K562 (cell line): Measurements from ENCODE around the gene VPS35L. TPM values are rescaled to one million over a fixed set of nuclear protein-coding genes. Genes with fewer than 3 reads are reported as not detected.

Experiments used
- ESRRA ChIP-seq: fragments of 450-650 bp; IDR thresholded peaks from 2 replicates; pipeline ENCODE4 v1.6.1; 2014; ENCODE audit warnings: low read depth, mild to moderate bottlenecking, moderate library complexity, borderline replicate concordance
- ILF3 ChIP-seq: fragments of 450-650 bp; IDR thresholded peaks from 2 replicates; pipeline ENCODE4 v1.6.1; 2018; ENCODE audit warnings: antibody characterized with exemption, mild to moderate bottlenecking, moderate library complexity, borderline replicate concordance
- NFRKB ChIP-seq: fragments of 450-650 bp; IDR thresholded peaks from 2 replicates; pipeline ENCODE4 v1.6.1; 2016; ENCODE audit warnings: low read depth
- NONO ChIP-seq, 2 experiments: fragments of 200-400 bp in 1 of 2; fragments of 450-650 bp in 1 of 2; formaldehyde crosslinking in 1 of 2; IDR thresholded peaks; 2 replicates each; pipeline ENCODE4 v1.6.1; 2017; ENCODE audit warnings: low read depth in 2 of 2, mild to moderate bottlenecking in 2 of 2, moderate library complexity in 2 of 2, low read length in 1 of 2
- NR4A1 ChIP-seq, 2 experiments: fragments of 250-450 bp in 1 of 2; fragments of 450-650 bp in 1 of 2; sonication (Bioruptor Pico) in 1 of 2; IDR thresholded peaks; 2 replicates each; pipeline versions ENCODE4 v1.4.0 to v1.6.1; 2016 to 2020; ENCODE audit warnings: mild to moderate bottlenecking in 2 of 2, missing compliant biosample characterization in 1 of 2, missing genetic modification characterization in 1 of 2, moderate library complexity in 1 of 2
- PHF8 ChIP-seq: fragments of 200-600 bp; sonication (generic); IDR thresholded peaks from 2 replicates; pipeline ENCODE4 v1.6.1; 2012; ENCODE audit warnings: mixed run types, mild to moderate bottlenecking, inconsistent platforms, low read length, moderate library complexity, borderline replicate concordance
- POU5F1 ChIP-seq: fragments of 150-350 bp; IDR thresholded peaks from 2 replicates; pipeline ENCODE4 v1.6.1; 2014; ENCODE audit warnings: borderline replicate concordance, low read length, low read depth, mild to moderate bottlenecking; ENCODE audit not compliant: partially characterized antibody
- SIX5 ChIP-seq, 2 experiments: IDR thresholded peaks; 2 replicates each; pipeline ENCODE4 v1.6.1; 2011; ENCODE audit warnings: low read length in 2 of 2, borderline replicate concordance in 1 of 2, low read depth in 1 of 2, mild to moderate bottlenecking in 1 of 2, moderate library complexity in 1 of 2; ENCODE audit not compliant: insufficient read depth in 1 of 2
- YY1 ChIP-seq, 3 experiments: IDR thresholded peaks; 2 replicates each; pipeline ENCODE4 v1.6.1; 2011; ENCODE audit warnings: low read length in 2 of 3, mild to moderate bottlenecking in 2 of 3, moderate library complexity in 2 of 3, borderline replicate concordance in 1 of 3, control low read depth in 1 of 3, low read depth in 1 of 3; ENCODE audit not compliant: insufficient read depth in 3 of 3, insufficient replicate concordance in 2 of 3, control insufficient read depth in 1 of 3, insufficient read length in 1 of 3; ENCODE audit errors: extremely low read depth in 1 of 3
- ZNF311 ChIP-seq: fragments of 250-450 bp; sonication (Bioruptor Pico); IDR thresholded peaks from 2 replicates; pipeline ENCODE4 v1.4.0; 2020; ENCODE audit warnings: mild to moderate bottlenecking, moderate library complexity
- ZNF639 ChIP-seq, 2 experiments: fragments of 200-800 bp in 1 of 2; sonication (Bioruptor generic) in 1 of 2; sonication (generic) in 1 of 2; formaldehyde crosslinking in 1 of 2; IDR thresholded peaks in 1 of 2; conservative IDR thresholded peaks in 1 of 2; 2 replicates each; pipeline versions ENCODE4 v1.5.0 to v1.6.1; 2016 to 2020; ENCODE audit warnings: missing compliant biosample characterization in 1 of 2, missing genetic modification characterization in 1 of 2, missing genetic modification reagents in 1 of 2
- polyA plus RNA-seq, 8 experiments: library from polyadenylated mRNA; depleted of rRNA in 4 of 8; stranded (reverse) in 5 of 8; unstranded in 3 of 8; fragments of >200 nt; fragmentation: Nextera tagmentation in 2 of 8; fragmentation: Illumina TruSeq in 1 of 8; extraction: Ambion mirVana in 2 of 8; extraction: Trizol in 1 of 8; gene quantifications; 2 replicates each; pipeline versions ENCODE4 v1.2.1 to v1.2.3, GENCODE V29; 2011 to 2014; ENCODE audit warnings: inconsistent platforms in 1 of 8, missing spikeins in 1 of 8
- total RNA-seq, 7 experiments: library from RNA; depleted of rRNA in 6 of 7; stranded (reverse); fragments of >200 nt in 6 of 7; fragmentation: Illumina TruSeq in 2 of 7; extraction: Trizol in 2 of 7; gene quantifications; 2 replicates each; pipeline versions ENCODE4 v1.2.1 to v1.2.3, GENCODE V29; 2011 to 2021; ENCODE audit warnings: low replicate concordance in 1 of 7
- TF ChIP-seq, protein P1 (sequence below): fragments of 450-650 bp; conservative IDR thresholded peaks from 2 replicates; pipeline ENCODE4 v1.6.1; 2016; ENCODE audit warnings: missing genetic modification characterization, low read depth, mild to moderate bottlenecking, control low read depth, missing compliant biosample characterization
- TF ChIP-seq, protein P2 (sequence below), 2 experiments: fragments of 450-650 bp; IDR thresholded peaks; 2 replicates each; pipeline ENCODE4 v1.6.1; 2016

The VPS35L gene
- total and polyA plus RNA-seq, 9 of the 15 experiments (the other 6 are each of a cell fraction or from before 2014, with no cell fraction given) = 10.2 to 30.4 (median 20.1) TPM

DNA sequence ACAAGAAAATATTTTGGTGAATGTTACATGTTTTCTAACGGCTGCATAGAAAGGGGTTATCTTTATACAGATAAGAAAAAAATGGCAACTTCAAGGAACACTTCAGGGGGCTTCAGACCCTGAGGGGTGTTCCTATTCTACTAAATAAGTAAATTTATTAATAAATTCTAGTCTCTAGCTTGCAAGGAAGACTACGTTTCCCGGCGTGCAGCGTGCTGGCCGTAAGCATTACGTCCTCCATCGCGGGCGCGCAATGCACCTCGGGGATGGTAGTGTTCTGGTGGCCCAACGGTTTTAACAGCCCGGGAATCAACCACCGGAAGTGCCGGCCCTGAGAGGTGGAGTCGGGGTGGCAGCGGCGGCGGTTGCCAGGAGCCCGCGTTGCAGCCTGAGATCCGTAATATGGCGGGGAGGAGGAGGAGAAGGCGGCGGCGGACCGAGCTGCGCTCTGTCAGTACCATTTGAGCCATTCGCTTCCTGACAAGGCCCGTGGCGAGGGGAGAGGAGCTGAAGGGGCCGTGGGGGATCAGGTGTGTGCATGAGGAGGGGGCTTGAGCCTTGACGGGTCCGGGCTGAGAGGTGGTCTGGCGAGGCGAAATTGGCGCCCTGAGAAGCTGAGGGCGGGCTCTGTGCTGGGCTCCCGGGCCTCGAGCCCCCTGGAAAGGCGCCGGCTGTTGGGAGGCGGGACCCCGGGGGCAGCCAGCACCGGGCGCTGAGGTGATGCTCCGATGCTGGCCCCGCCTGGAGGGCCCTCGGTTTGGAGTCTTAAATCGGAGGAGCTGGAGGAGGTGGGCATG is 31.7 kb upstream of the VPS35L start, which contains the start of gene CCP110 (continued):
- TF ChIP-seq, protein P1, sequence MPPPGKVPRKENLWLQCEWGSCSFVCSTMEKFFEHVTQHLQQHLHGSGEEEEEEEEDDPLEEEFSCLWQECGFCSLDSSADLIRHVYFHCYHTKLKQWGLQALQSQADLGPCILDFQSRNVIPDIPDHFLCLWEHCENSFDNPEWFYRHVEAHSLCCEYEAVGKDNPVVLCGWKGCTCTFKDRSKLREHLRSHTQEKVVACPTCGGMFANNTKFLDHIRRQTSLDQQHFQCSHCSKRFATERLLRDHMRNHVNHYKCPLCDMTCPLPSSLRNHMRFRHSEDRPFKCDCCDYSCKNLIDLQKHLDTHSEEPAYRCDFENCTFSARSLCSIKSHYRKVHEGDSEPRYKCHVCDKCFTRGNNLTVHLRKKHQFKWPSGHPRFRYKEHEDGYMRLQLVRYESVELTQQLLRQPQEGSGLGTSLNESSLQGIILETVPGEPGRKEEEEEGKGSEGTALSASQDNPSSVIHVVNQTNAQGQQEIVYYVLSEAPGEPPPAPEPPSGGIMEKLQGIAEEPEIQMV (tag) = no peak; the same call in 1 of the 2 replicates
- TF ChIP-seq POU5F1 (peak; percentile 90), ZNF311 (CRISPR knock-in tag) (no peak), ESRRA (no peak; the same call in 1 of the 2 replicates), NR4A1 (CRISPR knock-in tag; IDR thresholded peaks at IDR 0.05) (no peak), NR4A1 (tag; IDR thresholded peaks at IDR 0.05) (no peak), ZNF639 (CRISPR knock-in tag; conservative IDR thresholded peaks at IDR 0.05 in 1 of 2, IDR thresholded peaks at IDR 0.05 in 1 of 2) (peak in 1 of 2 experiments; percentile 82; a peak in 2 of 4 replicates), YY1 (IDR thresholded peaks at IDR 0.05; ENCODE audit: borderline replicate concordance in 1 of 3, control insufficient read depth in 1 of 3, extremely low read depth in 1 of 3, insufficient read depth in 3 of 3, insufficient read length in 1 of 3, insufficient replicate concordance in 2 of 3, low read depth in 1 of 3, low read length in 2 of 3) (peak; percentile 47 to 88 (median 76)), NFRKB (0 out of 2 replicates have a peak, but pooled peaks have one; percentile 33), SIX5 (IDR thresholded peaks at IDR 0.05; ENCODE audit: borderline replicate concordance in 1 of 2, insufficient read depth in 1 of 2, low read depth in 1 of 2, low read length in 2 of 2) (peak; percentile 96 to 99), PHF8 (peak; percentile 74; the same call in 1 of the 2 replicates), ILF3 (no peak), NONO (IDR thresholded peaks at IDR 0.05; ENCODE audit: low read depth in 2 of 2, low read length in 1 of 2) (no peak)
- TF ChIP-seq, protein P2, sequence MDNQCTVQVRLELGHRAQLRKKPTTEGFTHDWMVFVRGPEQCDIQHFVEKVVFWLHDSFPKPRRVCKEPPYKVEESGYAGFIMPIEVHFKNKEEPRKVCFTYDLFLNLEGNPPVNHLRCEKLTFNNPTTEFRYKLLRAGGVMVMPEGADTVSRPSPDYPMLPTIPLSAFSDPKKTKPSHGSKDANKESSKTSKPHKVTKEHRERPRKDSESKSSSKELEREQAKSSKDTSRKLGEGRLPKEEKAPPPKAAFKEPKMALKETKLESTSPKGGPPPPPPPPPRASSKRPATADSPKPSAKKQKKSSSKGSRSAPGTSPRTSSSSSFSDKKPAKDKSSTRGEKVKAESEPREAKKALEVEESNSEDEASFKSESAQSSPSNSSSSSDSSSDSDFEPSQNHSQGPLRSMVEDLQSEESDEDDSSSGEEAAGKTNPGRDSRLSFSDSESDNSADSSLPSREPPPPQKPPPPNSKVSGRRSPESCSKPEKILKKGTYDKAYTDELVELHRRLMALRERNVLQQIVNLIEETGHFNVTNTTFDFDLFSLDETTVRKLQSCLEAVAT (IDR thresholded peaks at IDR 0.05) = no peak
